GM12872 (cell line): ENCODE results near the gene ONECUT2.

ENCODE experiments used
- TF ChIP-seq, protein P1 (sequence below): IDR thresholded peaks from 3 replicates; pipeline ENCODE4 v1.5.1; 2011; ENCODE audit warnings: low read depth, mild to moderate bottlenecking, low read length, moderate library complexity; ENCODE audit not compliant: insufficient read depth

The ONECUT2 gene

DNA sequence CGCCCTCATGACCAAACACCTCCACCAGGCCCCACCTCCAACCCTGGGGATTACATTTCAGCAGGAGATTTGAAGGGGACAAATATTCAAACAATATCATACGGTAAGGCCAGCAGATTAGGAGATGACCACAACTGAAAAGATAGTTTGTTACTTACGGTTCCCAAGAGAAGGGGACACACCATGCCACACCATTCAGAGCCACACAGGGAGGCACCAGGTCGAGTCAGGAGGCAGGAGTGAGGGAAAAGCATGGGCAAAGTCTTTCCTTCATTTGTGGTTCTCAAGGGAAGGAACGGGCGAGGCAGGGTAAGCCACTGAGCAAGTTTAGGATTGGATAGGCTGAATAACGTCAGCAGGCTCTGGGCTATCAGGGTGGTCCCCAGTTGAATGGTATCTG is 94.0 kb downstream of the ONECUT2 start:
- TF ChIP-seq, protein P1, sequence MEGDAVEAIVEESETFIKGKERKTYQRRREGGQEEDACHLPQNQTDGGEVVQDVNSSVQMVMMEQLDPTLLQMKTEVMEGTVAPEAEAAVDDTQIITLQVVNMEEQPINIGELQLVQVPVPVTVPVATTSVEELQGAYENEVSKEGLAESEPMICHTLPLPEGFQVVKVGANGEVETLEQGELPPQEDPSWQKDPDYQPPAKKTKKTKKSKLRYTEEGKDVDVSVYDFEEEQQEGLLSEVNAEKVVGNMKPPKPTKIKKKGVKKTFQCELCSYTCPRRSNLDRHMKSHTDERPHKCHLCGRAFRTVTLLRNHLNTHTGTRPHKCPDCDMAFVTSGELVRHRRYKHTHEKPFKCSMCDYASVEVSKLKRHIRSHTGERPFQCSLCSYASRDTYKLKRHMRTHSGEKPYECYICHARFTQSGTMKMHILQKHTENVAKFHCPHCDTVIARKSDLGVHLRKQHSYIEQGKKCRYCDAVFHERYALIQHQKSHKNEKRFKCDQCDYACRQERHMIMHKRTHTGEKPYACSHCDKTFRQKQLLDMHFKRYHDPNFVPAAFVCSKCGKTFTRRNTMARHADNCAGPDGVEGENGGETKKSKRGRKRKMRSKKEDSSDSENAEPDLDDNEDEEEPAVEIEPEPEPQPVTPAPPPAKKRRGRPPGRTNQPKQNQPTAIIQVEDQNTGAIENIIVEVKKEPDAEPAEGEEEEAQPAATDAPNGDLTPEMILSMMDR, result no peak

DNA sequence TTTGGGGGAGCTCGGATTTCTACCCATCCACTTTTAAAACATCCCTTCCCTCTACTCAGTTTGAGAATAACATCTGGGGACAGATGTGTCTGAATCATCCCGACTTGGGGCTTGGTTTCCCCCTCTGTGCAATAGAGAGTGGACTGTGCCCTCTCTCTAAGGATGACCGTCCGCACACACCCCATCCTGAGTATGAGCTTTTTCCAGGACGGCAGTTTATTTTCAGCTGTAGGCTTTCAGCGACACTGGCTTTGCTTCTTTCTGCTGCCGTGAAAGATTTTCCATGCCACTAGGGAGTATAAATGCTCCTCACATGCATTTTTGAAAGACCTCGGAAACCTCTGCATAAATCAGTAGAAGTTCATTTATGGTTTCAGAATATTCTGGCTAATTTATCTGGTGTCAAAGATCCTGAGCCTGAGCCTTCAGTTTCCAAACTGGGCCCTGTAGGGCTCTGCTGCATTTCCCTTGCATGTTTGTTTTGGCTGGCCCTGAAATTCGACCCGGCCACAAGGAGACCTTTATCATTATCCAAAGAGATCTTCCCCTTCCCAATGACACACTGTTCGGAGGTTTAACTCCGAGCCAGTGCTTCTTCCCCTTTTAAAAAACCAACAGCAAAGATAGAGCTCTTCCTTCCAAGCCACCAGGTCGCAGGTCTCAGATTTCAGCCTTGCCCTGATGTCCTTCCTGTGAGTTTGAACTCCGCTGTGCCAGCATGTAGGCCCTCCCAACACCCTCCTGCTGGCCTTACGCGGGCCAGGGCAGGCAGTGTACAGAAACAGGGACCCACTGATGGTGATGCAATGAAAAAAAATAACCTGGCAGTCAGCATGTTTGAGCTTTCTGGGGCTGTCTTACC is 98.1 kb downstream of the ONECUT2 start:
- TF ChIP-seq, protein P1, result no peak

DNA sequence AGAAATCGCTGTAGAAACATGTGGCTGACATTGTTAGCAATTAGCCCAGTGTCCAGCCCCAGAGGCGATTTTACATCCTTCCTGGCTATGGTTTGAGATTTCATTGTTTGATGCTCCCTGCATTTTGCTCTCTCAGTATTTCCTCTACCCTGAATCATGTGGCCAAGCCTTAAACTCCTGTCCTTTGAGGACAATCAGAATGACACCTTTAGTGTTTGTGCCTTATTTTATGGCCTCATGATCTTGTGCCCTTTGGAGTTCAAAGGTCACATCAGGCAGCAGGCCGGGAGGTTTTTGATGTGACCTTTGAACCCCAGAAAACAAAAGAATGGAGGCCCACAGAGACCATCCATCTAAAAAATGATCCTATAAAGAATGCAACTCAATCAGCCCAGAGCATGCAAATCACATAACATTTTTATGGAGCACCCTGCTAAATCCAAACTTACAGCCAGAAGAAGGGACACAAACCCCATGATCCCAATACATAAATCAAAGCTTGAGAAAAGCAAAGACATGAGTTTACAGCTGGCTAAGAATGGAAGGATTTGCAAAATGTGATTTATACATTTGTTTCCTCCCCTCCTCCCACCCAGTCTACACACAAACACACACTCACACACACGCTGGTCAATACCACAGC is 98.8 kb downstream of the ONECUT2 start:
- TF ChIP-seq, protein P1, result no peak

DNA sequence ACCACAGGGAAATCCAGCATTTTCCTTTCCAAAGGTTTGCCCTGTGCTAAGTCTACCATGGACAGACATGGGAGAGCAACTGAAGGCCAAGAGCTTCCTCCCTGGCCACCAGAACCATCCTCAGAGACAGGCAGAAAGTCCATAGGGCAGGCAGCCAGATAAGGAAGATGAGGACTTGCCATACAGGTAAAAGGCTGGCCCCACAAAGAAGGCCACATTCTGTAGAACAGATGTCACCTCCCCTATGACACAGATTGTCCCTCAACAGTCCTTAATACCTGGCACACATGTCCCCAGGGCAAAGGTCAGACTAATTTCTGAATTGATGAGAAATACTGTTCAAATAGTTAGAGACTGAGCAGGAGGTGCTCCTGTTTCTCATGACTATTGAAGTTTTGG is 99.3 kb downstream of the ONECUT2 start:
- TF ChIP-seq, protein P1, result no peak

DNA sequence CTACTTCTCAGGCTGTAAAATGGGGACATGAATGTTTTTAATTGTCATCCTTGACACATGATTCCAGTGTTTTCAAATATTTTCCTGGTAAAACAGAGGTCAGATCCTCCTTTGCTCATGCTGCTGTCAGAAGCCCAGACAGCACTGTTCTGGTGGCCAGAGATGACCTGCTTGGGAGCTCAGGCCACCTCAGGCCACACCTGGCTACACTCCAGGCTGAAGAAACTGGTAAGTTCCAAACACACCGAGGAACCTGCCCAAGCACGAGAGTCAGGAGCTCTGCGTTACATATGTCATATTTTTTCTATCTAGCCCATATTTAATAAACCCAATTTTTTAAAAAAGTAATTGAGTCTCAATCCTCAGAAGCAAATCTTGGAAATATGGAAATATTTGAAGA is 103.4 kb downstream of the ONECUT2 start:
- TF ChIP-seq, protein P1, result no peak

DNA sequence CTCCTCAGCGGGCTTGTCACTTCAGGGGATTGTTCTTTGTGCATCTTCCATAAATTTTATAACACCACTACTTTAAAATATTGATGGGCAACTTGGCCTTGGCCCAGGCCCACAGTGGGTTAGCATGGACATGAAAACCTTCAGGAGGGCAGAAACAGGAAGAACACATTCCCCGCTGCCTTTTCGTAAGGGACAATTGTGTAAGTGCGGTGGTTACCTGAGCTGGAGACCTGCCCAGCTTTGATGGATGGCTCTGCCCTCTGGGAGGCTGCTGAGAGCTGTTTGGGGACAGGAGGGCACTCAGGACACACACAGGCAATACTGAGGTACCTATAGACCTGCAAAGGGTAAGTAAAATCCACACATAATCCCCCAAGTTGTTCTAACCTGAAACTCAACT is 104.5 kb downstream of the ONECUT2 start:
- TF ChIP-seq, protein P1, result no peak
